Right cardiac atrium (tissue), 5 donors: ENCODE data around the gene SULT6B1. TPM values are rescaled to one million over a fixed set of nuclear protein-coding genes. Genes with fewer than 3 reads are reported as not detected.
A peak's percentile ranks its signal among the peaks of the same experiment; 100 is the strongest.
"Not testable (repeated sequence)": the region's sequence is repeated elsewhere in the genome, so short reads cannot be mapped to it uniquely, and the experiment has no call there.

Source experiments
- ATAC-seq, 2 donors: fragments of 200-7000 bp; cut with Tn5 transposase; one replicate each; pipeline versions ENCODE4 v1.8.0 to v1.9.1; 2020; ENCODE audit warnings: moderate library complexity in 2 of 2, mild to moderate bottlenecking in 1 of 2
- DNase-seq, 3 donors: peaks; one replicate each; pipeline ENCODE4 v3.0.0-alpha.2; 2020
- H3K27ac ChIP-seq: one replicate; pipeline ENCODE4 v1.5.1; 2013; ENCODE audit warnings: mild to moderate bottlenecking, low read length, control low read depth, moderate library complexity
- H3K27me3 ChIP-seq: one replicate; pipeline ENCODE4 v1.6.1; 2013; ENCODE audit not compliant: control insufficient read depth, insufficient read depth
- H3K4me1 ChIP-seq: one replicate; pipeline ENCODE4 v1.6.1; 2013; ENCODE audit warnings: low read length; ENCODE audit not compliant: control insufficient read depth, insufficient read depth
- H3K4me3 ChIP-seq: one replicate; pipeline ENCODE4 v1.5.1; 2013; ENCODE audit warnings: low read length, control low read depth
- H3K9me3 ChIP-seq: one replicate; pipeline ENCODE4 v1.6.1; 2013; ENCODE audit warnings: low read length; ENCODE audit not compliant: control insufficient read depth
- WGBS: extraction: QIAGEN DNeasy Blood & Tissue Kit; methylation state at CpG from one replicate; pipeline ENCODE4 v1.1.7; 2013; 5-methylcytosine and 5-hydroxymethylcytosine counted together
- intact Hi-C, 4 donors: fragments of 100-400 bp; cut with DNase I; formaldehyde crosslinking; loops; one replicate each; pipeline versions ENCODE4 v1.11.0 to v1.14.0; 2022 to 2023
- polyA plus RNA-seq: library from polyadenylated mRNA; stranded (reverse); fragments of 200-250 nt; gene quantifications from one replicate; pipeline ENCODE4 v1.2.3, GENCODE V29; 2013
- total RNA-seq, 4 donors: library from RNA; stranded (reverse); fragmentation: NEBNext Ultra II Directional; extraction: Animal tissue kit (Norgen Biotek cat#: 25700); gene quantifications; one replicate each; pipeline ENCODE4 v1.2.1, GENCODE V29; 2021
- donor health status: healthy with polysubstance abuse.
- donor health status: DM: no; HTN: yes; CAD: no.
- donor health status: DM: no; HTN: no; CAD: no.
- donor health status: DM: no; HTN: yes; CAD: no; lungs with severe emphysema.
- donor health status: DM: yes; HTN: yes; CAD: no.

Gene SULT6B1
- total and polyA plus RNA-seq, 5 donors = not detected

DNA sequence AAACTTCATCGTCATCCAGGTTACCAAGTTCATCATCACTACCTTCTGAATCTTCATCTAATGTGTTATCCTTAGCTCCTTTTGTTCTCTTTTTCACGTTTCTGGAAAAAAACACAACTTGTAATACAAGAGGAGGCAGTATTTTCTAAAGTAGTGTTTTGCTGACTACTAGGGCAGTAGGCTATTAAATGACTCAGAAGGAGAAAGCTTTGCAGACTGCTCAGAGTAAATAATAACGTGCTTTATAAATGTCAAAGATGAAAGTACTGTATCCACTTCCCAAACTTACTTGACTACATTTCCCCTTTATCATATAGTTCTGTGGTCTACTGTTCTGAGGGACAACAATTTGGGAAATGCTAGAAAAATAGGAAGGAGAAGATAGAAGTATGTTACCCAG, 23.5 kb upstream of the SULT6B1 start:
- DNase-seq (no peak), ATAC-seq (no peak)
- intact Hi-C loops = no loop called here
- H3K4me3 ChIP-seq = no peak overlapping the region
- no peaks in the 10 kb centered on the region for H3K27me3 ChIP-seq
- no peak overlapping the region for H3K27ac ChIP-seq
- WGBS = 89% methylated on average over 3 of the region's 3 CpGs
- no peaks in the 10 kb centered on the region for H3K4me1 ChIP-seq
- no peaks in the 10 kb centered on the region for H3K9me3 ChIP-seq

DNA sequence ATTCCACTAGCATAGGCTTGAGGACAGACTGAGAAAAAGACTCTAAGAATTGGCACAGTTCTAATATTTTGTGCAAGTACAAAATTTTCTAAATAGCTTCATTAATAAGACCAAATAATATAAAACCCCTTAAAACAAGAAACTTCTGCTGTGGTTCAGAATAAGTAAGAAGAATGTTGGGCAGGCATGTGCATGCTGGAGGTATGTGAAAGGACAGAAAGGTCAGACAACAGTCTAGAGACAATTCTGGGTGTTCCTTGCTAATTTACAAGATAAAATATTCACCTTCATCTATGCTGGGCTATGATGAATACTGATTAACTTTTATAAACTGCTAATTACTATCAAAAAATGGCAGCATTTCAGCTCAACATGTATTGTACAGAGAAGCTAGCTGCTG, 22.7 kb upstream of the SULT6B1 start:
- intact Hi-C loops = no loop called here
- Histone ChIP-seq H3K27me3 (no peaks in the 10 kb centered on the region), H3K9me3 (no peaks in the 10 kb centered on the region), H3K4me3 (no peak overlapping the region), H3K4me1 (no peaks in the 10 kb centered on the region), H3K27ac (no peak overlapping the region)
- ATAC-seq (no peak), DNase-seq (no peak)

DNA sequence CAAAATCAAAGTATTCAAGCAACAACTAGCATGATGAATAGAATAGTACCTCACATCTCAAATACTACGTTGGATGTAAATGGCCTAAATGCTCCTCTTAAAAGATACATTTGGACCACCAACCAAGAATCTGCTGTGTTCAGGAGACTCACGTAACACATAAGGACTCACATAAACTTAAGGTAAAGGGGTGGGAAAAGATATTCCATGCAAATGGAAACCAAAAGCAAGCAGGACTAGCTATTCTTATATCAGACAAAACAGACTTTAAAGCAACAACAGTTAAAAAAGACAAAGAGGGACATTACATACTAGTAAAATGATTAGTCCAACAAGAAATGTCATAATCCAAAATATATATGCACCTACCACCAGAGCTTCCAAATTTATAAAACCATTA, 18.3 kb upstream of the SULT6B1 start:
- H3K9me3 ChIP-seq, H3K27ac ChIP-seq, intact Hi-C loops, ATAC-seq, DNase-seq, H3K27me3 ChIP-seq, H3K4me3 ChIP-seq, H3K4me1 ChIP-seq: not testable (repeated sequence)
- WGBS = 97% methylated on average over 2 of the region's 2 CpGs

DNA sequence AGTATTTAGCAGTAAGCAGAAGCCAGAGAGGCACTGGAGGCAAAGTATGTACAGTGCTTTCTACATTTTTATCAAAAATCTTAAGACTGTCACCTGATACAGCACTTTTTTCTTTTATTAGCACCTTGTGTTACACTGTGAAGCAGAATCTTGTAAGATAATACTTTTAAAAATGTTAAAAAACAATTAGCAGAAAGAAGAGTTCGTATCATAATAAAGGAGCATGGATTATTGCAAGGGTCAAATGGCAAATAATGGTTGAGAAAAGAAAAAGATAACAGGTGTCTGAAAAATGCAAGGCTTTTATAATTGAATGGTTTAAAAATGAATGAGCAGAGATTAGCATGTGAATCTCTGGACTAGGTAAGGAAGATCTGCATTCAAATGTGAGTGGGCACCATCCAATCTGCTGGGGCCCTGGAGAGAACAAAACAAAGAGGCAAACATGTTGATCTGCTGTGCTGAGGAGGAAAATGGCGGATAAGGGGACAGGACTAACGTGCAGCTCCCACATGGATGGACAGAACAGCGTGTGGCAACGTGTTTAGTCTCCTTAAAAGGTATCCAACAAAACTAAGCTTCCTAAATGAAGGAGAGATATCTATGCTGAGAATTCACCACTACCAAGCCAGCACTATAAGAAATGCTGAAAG, 17.3 kb upstream of the SULT6B1 start:
- H3K27me3 ChIP-seq = no peaks in the 10 kb centered on the region
- WGBS = 89% methylated on average over 5 of the region's 5 CpGs
- no peaks in the 10 kb centered on the region for H3K9me3 ChIP-seq
- H3K4me3 ChIP-seq = no peak overlapping the region
- ATAC-seq (no peak), DNase-seq (no peak)
- intact Hi-C loops = no loop called here
- H3K4me1 ChIP-seq = no peaks in the 10 kb centered on the region
- no peak overlapping the region for H3K27ac ChIP-seq

DNA sequence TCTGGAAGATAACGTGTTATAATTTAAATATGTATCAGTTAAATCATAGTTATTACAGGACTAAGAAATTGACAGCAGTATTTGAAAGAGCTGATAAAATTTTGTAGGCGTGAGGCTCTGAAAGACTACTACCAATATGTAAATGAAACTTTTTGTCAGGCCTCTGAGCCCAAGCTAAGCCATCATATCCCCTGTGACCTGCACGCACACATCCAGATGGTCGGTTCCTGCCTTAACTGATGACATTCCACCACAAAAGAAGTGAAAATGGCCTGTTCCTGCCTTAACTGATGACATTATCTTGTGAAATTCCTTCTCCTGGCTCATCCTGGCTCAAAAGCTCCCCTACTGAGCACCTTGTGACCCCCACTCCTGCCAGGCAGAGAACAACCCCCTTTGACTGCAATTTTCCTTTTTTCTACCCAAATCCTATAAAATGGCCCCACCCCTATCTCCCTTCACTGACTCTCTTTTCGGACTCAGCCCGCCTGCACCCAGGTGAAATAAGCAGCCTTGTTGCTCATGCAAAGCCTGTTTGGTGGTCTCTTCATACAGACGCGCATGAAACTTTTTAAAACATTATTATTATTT, 16.7 kb upstream of the SULT6B1 start:
- DNase-seq, H3K4me1 ChIP-seq, H3K4me3 ChIP-seq, H3K9me3 ChIP-seq, intact Hi-C loops, ATAC-seq, H3K27ac ChIP-seq, H3K27me3 ChIP-seq: not testable (repeated sequence)
- 89% methylated on average over 8 of the region's 8 CpGs for WGBS

DNA sequence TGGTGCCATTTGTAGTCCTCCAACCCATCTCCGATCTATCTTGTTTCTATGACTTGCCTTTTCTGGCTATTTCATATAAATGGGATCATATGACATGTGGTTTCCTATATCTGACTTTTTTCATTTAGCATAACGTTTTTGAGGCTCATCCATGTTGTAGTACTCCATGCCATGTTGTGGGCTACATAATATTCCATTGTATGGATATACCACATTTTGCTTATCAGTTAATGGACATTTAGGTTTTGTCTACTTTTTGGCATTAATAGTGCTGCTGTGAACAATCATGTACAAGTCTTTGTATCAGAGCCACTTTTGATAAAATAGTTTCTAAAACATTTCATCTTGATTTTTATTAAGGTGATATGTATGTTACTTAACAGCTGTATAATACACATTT, 15.2 kb upstream of the SULT6B1 start:
- Histone ChIP-seq H3K27me3 (no peaks in the 10 kb centered on the region), H3K4me1 (no peaks in the 10 kb centered on the region), H3K4me3 (no peak overlapping the region), H3K27ac (no peak overlapping the region), H3K9me3 (no peaks in the 10 kb centered on the region)
- WGBS = 95% methylated on average over 2 of the region's 2 CpGs
- intact Hi-C loops = no loop called here
- ATAC-seq (no peak), DNase-seq (no peak)

DNA sequence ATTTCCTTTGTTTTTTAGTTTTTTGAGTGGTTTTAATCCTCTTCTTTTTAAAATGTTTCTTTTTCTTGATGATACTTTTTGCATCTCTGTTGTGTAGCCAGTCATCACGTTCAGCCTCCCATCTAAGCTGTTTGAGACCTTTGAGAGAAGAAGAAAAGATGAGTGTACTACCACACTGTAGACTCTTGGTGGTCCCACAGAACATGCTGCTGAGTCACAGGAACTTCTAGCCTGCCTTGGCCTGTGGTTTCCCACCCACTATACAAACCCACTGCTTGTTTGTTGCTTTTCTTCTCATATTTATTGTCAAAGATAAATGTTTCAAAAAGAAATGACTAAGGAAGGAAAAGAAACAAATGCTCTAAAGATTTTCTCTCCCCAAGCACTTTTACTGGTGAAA, 13.3 kb upstream of the SULT6B1 start:
- Histone ChIP-seq H3K27me3 (no peaks in the 10 kb centered on the region), H3K27ac (no peak overlapping the region), H3K9me3 (no peaks in the 10 kb centered on the region), H3K4me3 (no peak overlapping the region), H3K4me1 (no peaks in the 10 kb centered on the region)
- ATAC-seq (no peak), DNase-seq (no peak)
- intact Hi-C loops = no loop called here
- WGBS = 93% methylated on average over 1 of the region's 1 CpG

DNA sequence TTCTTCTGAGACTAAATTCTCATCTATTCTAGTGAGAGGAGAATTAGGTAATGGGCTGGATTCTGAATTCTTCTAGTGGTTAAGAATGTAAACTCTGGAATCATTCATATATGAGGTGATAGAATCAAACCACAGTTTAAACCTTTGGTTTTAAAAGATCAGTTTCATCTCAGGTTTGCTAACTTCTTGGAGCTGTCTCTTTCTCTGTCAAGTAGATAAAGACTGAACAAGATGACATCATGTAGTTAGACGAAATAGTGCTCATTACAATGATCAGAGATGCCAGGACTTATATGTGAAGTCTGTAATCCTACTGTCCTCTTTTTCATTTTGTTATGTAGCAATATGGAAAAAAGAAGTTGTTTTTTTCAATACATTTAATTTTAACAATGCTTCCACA, 12.7 kb upstream of the SULT6B1 start:
- Histone ChIP-seq H3K27me3 (no peaks in the 10 kb centered on the region), H3K4me3 (no peak overlapping the region), H3K9me3 (no peaks in the 10 kb centered on the region), H3K4me1 (no peaks in the 10 kb centered on the region), H3K27ac (no peak overlapping the region)
- no peak for ATAC-seq
- DNase-seq = no peak
- 82% methylated on average over 1 of the region's 1 CpG for WGBS
- intact Hi-C loops = no loop called here

DNA sequence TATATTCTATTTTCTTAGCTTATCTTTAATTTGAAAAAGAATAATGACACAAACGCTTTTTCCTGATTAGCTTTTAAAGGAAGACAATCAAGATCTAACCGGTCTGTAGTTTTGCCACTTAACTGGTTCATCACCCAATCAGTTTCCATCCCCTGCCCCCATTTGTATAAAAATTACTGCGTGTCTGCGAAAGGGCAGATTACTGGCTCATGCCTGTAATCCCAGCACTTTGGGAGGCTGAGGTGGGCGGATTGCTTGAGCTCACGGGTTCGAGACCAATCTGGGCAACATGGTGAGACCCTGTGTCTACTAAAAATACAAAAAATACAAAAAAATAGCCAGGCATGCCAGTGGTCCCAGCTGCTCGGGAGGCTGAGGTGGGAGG, 10.2 kb upstream of the SULT6B1 start:
- WGBS = 88% methylated on average over 8 of the region's 8 CpGs
- intact Hi-C loops = no loop called here
- ATAC-seq (no peak), DNase-seq (no peak)
- H3K4me3 ChIP-seq = no peak overlapping the region
- H3K27ac ChIP-seq = no peak overlapping the region
- H3K4me1 ChIP-seq = no peaks in the 10 kb centered on the region
- no peaks in the 10 kb centered on the region for H3K9me3 ChIP-seq
- H3K27me3 ChIP-seq = no peaks in the 10 kb centered on the region

DNA sequence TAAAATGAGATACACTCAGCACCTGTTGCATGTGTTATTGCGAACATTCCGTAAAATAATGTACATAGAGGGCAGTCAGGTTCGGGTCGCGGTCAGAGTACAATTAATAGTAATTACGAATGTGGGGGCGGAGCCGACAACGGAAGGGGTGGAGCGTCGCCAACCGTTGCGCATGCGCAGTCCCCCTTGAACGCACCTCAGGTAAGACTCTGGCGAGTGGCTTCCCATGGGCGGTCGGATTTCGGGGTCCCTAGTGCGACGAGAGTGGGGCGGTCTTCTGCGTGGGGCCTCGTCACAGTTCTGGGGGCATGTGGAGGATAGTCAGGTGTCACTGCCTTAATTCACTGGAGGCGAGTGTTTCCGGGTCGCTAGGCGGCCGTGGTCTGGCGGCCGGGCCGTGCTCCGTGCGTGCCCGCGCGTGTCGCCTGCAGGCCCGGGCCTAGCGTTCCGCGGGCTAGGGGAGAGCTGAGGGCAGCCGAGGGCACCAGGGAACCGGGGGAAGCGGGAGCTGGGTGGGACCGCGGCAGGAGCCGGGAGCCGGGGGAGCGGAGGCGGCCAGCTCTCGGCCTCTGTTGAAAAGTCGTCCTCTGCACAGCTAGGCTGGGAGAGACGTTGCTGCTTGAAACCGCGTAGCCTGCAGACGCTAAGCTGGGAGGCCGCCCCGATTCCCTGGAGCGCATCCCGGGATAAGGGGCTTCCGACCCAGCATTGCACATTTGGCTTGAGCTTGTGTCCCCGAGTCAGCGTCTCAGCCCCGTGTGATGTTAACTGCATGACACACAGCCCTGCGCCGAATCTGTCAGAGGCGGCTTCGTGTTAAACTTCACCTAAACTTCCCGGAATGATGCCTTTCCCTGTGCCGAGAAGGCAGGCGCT, 8.1 kb upstream of the SULT6B1 start, which contains the start of gene CEBPZOS:
Gene CEBPZOS, plus strand, starts transcription at position 177 of the 876 bp plus-strand sequence. CDS start 3,209 bp downstream, outside the sequence.
- under 1% methylated on average over 72 of the region's 72 CpGs for WGBS
- Histone ChIP-seq H3K27ac (peak within 1 kb of the TSS; percentile 95), H3K4me3 (peak within 1 kb of the TSS; percentile 71), H3K27me3 (no peaks in the 10 kb centered on the region), H3K4me1 (no peaks in the 10 kb centered on the region), H3K9me3 (no peaks in the 10 kb centered on the region)
- intact Hi-C loops = no loop called here
- ATAC-seq (peak; percentile 93 to 94), DNase-seq (peak; percentile 86 to 92 (median 92))

DNA sequence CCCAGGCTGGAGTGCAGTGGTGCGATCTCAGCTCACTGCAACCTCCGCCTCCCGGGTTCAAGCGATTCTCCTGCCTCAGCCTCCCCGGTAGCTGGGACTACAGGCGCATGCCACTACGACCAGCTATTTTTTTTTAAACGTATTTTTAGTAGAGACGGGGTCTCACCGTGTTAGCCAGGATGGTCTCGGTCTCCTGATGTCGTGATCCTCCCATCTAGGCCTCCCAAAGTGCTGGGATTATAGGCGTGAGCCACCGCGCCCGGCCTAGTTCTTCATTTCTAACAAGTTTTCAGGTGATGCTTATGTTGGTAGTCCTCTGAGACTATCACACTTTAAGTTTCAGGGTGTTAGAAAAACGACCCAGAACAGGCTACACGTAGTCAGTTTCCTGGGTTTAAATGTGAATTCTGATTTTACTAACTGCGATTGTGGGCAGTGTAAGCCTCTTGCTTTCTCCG, 7.4 kb upstream of the SULT6B1 start:
- H3K4me1 ChIP-seq, intact Hi-C loops, ATAC-seq, H3K9me3 ChIP-seq, DNase-seq, H3K27me3 ChIP-seq: not testable (repeated sequence)
- H3K27ac ChIP-seq = peak overlapping the region; percentile 95
- 85% methylated on average over 20 of the region's 20 CpGs for WGBS
- peak overlapping the region; percentile 71 for H3K4me3 ChIP-seq
